ENCODE measurements around the gene COX6A2. TPM values are rescaled to one million over a fixed set of nuclear protein-coding genes. Genes with fewer than 3 reads are reported as not detected.

The COX6A2 gene
- polyA plus RNA-seq, 4 donors = 0.60 to 24.3 (median 13.0) TPM

- Histone ChIP-seq H3K4me1 (ENCODE audit: control insufficient read depth in 3 of 3, insufficient read depth in 2 of 3, low read depth in 1 of 3, low read length in 2 of 3) (no peaks in the 10 kb centered on the region), H3K27me3 (ENCODE audit: control insufficient read depth in 3 of 3, insufficient read depth in 3 of 3, low read length in 3 of 3) (no peaks in the 10 kb centered on the region), H3K36me3 (ENCODE audit: control insufficient read depth in 3 of 3, insufficient read depth in 2 of 3, low read depth in 1 of 3, low read length in 3 of 3) (peaks cover 0 to 9% (median 0%) of the 10 kb centered on the region in 3 donors), H3K27ac (ENCODE audit: low read depth in 1 of 3, low read length in 2 of 3) (no peak overlapping the region), H3K4me3 (ENCODE audit: low read depth in 1 of 3, low read length in 3 of 3) (no peak overlapping the region), H3K9me3 (ENCODE audit: control insufficient read depth in 2 of 2, insufficient read depth in 1 of 2, low read depth in 1 of 2, low read length in 1 of 2) (no peaks in the 10 kb centered on the region)
- WGBS, 3 donors = 71 to 77% (median 74%) methylated on average over 2 of the region's 2 CpGs
- no peak for FAIRE-seq
- DNase-seq = no peak
These were observed 10.3 kb upstream of the COX6A2 start for GRCh38 chr16:31438414-31438813.

- Histone ChIP-seq H3K36me3 (ENCODE audit: control insufficient read depth in 3 of 3, insufficient read depth in 2 of 3, low read depth in 1 of 3, low read length in 3 of 3) (peaks cover 0 to 9% (median 0%) of the 10 kb centered on the region in 3 donors), H3K27me3 (ENCODE audit: control insufficient read depth in 3 of 3, insufficient read depth in 3 of 3, low read length in 3 of 3) (no peaks in the 10 kb centered on the region), H3K4me1 (ENCODE audit: control insufficient read depth in 3 of 3, insufficient read depth in 2 of 3, low read depth in 1 of 3, low read length in 2 of 3) (no peaks in the 10 kb centered on the region), H3K4me3 (ENCODE audit: low read depth in 1 of 3, low read length in 3 of 3) (no peak overlapping the region), H3K27ac (ENCODE audit: low read depth in 1 of 3, low read length in 2 of 3) (no peak overlapping the region), H3K9me3 (ENCODE audit: control insufficient read depth in 2 of 2, insufficient read depth in 1 of 2, low read depth in 1 of 2, low read length in 1 of 2) (no peaks in the 10 kb centered on the region)
- FAIRE-seq (no peak), DNase-seq (no peak)
- WGBS, 3 donors = 94 to 97% (median 96%) methylated on average over 38 to 44 of the region's 44 CpGs
These were observed 8.3 kb upstream of the COX6A2 start for GRCh38 chr16:31436221-31437045.

GRCh38 chr16:31435341-31436220 is 7.4 kb upstream of the COX6A2 start:
- Histone ChIP-seq H3K27me3 (ENCODE audit: control insufficient read depth in 3 of 3, insufficient read depth in 3 of 3, low read length in 3 of 3) (no peaks in the 10 kb centered on the region), H3K4me3 (ENCODE audit: low read depth in 1 of 3, low read length in 3 of 3) (no peak overlapping the region), H3K36me3 (ENCODE audit: control insufficient read depth in 3 of 3, insufficient read depth in 2 of 3, low read depth in 1 of 3, low read length in 3 of 3) (peaks cover 0 to 9% (median 0%) of the 10 kb centered on the region in 3 donors), H3K4me1 (ENCODE audit: control insufficient read depth in 3 of 3, insufficient read depth in 2 of 3, low read depth in 1 of 3, low read length in 2 of 3) (peaks cover 0 to 7% (median 0%) of the 10 kb centered on the region in 3 donors), H3K9me3 (ENCODE audit: control insufficient read depth in 2 of 2, insufficient read depth in 1 of 2, low read depth in 1 of 2, low read length in 1 of 2) (no peaks in the 10 kb centered on the region), H3K27ac (ENCODE audit: low read depth in 1 of 3, low read length in 2 of 3) (no peak overlapping the region)
- 94 to 96% (median 95%) methylated on average over 42 to 47 of the region's 47 CpGs for WGBS, 3 donors
- no peak for FAIRE-seq
- no peak for DNase-seq

- H3K4me3 ChIP-seq (ENCODE audit: low read depth in 1 of 3, low read length in 3 of 3) = no peak overlapping the region
- FAIRE-seq (no peak), DNase-seq (peak in 1 of 2 donors; percentile 30)
- peaks cover 4 to 16% (median 5%) of the 10 kb centered on the region in 3 donors for H3K4me1 ChIP-seq (ENCODE audit: control insufficient read depth in 3 of 3, insufficient read depth in 2 of 3, low read depth in 1 of 3, low read length in 2 of 3)
- peak overlapping the region in 1 of 3 donors; percentile 69 for H3K27ac ChIP-seq (ENCODE audit: low read depth in 1 of 3, low read length in 2 of 3)
- peaks cover 0 to 5% of the 10 kb centered on the region in 2 donors for H3K9me3 ChIP-seq (ENCODE audit: control insufficient read depth in 2 of 2, insufficient read depth in 1 of 2, low read depth in 1 of 2, low read length in 1 of 2)
- H3K27me3 ChIP-seq (ENCODE audit: control insufficient read depth in 3 of 3, insufficient read depth in 3 of 3, low read length in 3 of 3) = no peaks in the 10 kb centered on the region
- H3K36me3 ChIP-seq (ENCODE audit: control insufficient read depth in 3 of 3, insufficient read depth in 2 of 3, low read depth in 1 of 3, low read length in 3 of 3) = peaks cover 0 to 3% (median 0%) of the 10 kb centered on the region in 3 donors
- 43 to 51% (median 44%) methylated on average over 5 of the region's 5 CpGs for WGBS, 3 donors
These were observed 2.4 kb upstream of the COX6A2 start for GRCh38 chr16:31430380-31431052.

GRCh38 chr16:31429796-31430195 is 1.6 kb upstream of the COX6A2 start:
- Histone ChIP-seq H3K4me3 (ENCODE audit: low read depth in 1 of 3, low read length in 3 of 3) (no peak overlapping the region), H3K27ac (ENCODE audit: low read depth in 1 of 3, low read length in 2 of 3) (peak overlapping the region in 1 of 3 donors; percentile 95), H3K9me3 (ENCODE audit: control insufficient read depth in 2 of 2, insufficient read depth in 1 of 2, low read depth in 1 of 2, low read length in 1 of 2) (peaks cover 0 to 5% of the 10 kb centered on the region in 2 donors), H3K36me3 (ENCODE audit: control insufficient read depth in 3 of 3, insufficient read depth in 2 of 3, low read depth in 1 of 3, low read length in 3 of 3) (no peaks in the 10 kb centered on the region), H3K4me1 (ENCODE audit: control insufficient read depth in 3 of 3, insufficient read depth in 2 of 3, low read depth in 1 of 3, low read length in 2 of 3) (peaks cover 4 to 16% (median 5%) of the 10 kb centered on the region in 3 donors), H3K27me3 (ENCODE audit: control insufficient read depth in 3 of 3, insufficient read depth in 3 of 3, low read length in 3 of 3) (no peaks in the 10 kb centered on the region)
- DNase-seq = peak in 1 of 2 donors; percentile 82
- WGBS, 3 donors = 64 to 82% (median 77%) methylated on average over 3 of the region's 3 CpGs
- no peak for FAIRE-seq

GRCh38 chr16:31429314-31429713 is 1.2 kb upstream of the COX6A2 start:
- FAIRE-seq (no peak), DNase-seq (peak in 1 of 2 donors; percentile 70)
- Histone ChIP-seq H3K27me3 (ENCODE audit: control insufficient read depth in 3 of 3, insufficient read depth in 3 of 3, low read length in 3 of 3) (no peaks in the 10 kb centered on the region), H3K4me3 (ENCODE audit: low read depth in 1 of 3, low read length in 3 of 3) (peak overlapping the region in 1 of 3 donors; percentile 70), H3K36me3 (ENCODE audit: control insufficient read depth in 3 of 3, insufficient read depth in 2 of 3, low read depth in 1 of 3, low read length in 3 of 3) (no peaks in the 10 kb centered on the region), H3K4me1 (ENCODE audit: control insufficient read depth in 3 of 3, insufficient read depth in 2 of 3, low read depth in 1 of 3, low read length in 2 of 3) (peaks cover 4 to 16% (median 5%) of the 10 kb centered on the region in 3 donors), H3K9me3 (ENCODE audit: control insufficient read depth in 2 of 2, insufficient read depth in 1 of 2, low read depth in 1 of 2, low read length in 1 of 2) (peaks cover 0 to 5% of the 10 kb centered on the region in 2 donors), H3K27ac (ENCODE audit: low read depth in 1 of 3, low read length in 2 of 3) (peak overlapping the region in 1 of 3 donors; percentile 95)
- WGBS, 3 donors = 0 to 17% (median 5%) methylated on average over 1 of the region's 1 CpG

- Histone ChIP-seq H3K36me3 (ENCODE audit: control insufficient read depth in 3 of 3, insufficient read depth in 2 of 3, low read depth in 1 of 3, low read length in 3 of 3) (no peaks in the 10 kb centered on the region), H3K27ac (ENCODE audit: low read depth in 1 of 3, low read length in 2 of 3) (peak overlapping the region in 2 of 3 donors; percentile 56 to 95), H3K4me1 (ENCODE audit: control insufficient read depth in 3 of 3, insufficient read depth in 2 of 3, low read depth in 1 of 3, low read length in 2 of 3) (peaks cover 4 to 16% (median 5%) of the 10 kb centered on the region in 3 donors), H3K27me3 (ENCODE audit: control insufficient read depth in 3 of 3, insufficient read depth in 3 of 3, low read length in 3 of 3) (no peaks in the 10 kb centered on the region), H3K9me3 (ENCODE audit: control insufficient read depth in 2 of 2, insufficient read depth in 1 of 2, low read depth in 1 of 2, low read length in 1 of 2) (peaks cover 0 to 5% of the 10 kb centered on the region in 2 donors), H3K4me3 (ENCODE audit: low read depth in 1 of 3, low read length in 3 of 3) (peak overlapping the region in 2 of 3 donors; percentile 54 to 70)
- no peak for FAIRE-seq
- WGBS, 3 donors = 65 to 81% (median 75%) methylated on average over 7 of the region's 7 CpGs
- DNase-seq = peak in 1 of 2 donors; percentile 36
These were observed 583 bp upstream of the COX6A2 start for GRCh38 chr16:31428638-31429247.

All from small intestine (tissue), 7 donors.